Measurements from ENCODE around the gene PDCL2. TPM values are rescaled to one million over a fixed set of nuclear protein-coding genes. Genes with fewer than 3 reads are reported as not detected.
A peak's percentile ranks its signal among the peaks of the same experiment; 100 is the strongest.

Gene PDCL2
- total and polyA plus RNA-seq, 2 of the 13 experiments (the other 11 are each of a cell fraction or from before 2014, with no cell fraction given) = not detected

DNA sequence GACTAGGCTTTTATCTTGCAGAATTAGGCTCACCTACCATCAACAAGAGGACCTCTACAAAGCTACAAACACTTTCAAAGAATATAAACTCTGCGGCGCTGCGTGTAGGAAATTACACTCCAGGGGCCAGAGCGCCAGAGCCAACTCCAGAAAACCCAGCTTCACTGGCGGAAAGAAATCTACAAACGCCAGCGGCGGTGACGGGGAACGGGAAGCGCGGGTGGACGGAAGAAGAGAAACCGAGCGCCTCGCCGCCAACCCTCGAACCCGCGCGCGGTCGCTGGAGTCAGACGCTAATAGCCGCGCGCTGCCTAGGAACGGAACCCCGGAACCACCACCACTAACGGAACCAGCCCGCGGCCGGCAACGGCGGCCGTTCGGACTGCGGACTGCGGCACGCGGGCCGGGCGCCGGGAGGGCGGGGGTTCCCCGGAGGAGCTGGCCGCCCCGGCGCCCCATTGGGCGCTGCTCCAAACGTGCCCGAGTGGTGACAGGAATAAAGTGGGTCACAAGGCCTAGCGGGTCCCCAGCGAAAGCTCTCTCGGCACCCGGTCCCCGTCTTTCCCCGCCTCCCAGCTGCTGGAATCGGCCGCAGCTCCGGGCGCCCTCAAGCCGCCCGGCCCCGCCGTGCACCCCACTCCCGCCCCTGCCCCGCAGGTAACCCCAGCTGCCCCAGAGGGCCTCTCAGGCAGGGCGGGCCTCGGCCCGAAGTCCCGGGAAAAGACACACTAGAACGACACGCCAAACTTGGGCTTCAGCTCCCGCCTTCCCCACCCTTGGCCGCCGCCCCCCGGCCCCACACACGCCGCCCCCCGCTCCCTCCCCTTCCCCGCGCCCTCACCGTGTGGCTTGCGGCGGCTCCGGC, 46.2 kb downstream of the PDCL2 start (continued):
- TF ChIP-seq ZNF354B (CRISPR knock-in tag; IDR thresholded peaks at IDR 0.05) (no peak), ZNF235 (CRISPR knock-in tag; IDR thresholded peaks at IDR 0.05; ENCODE audit: borderline replicate concordance) (peak; percentile 96), HMGA1 (CRISPR knock-in tag; conservative IDR thresholded peaks at IDR 0.05) (no peak), POLR2AphosphoS5 (IDR thresholded peaks at IDR 0.05; ENCODE audit: low read depth, low read length) (peak; percentile 53; the same call in 1 of the 2 replicates), KAT8 (CRISPR knock-in tag; IDR thresholded peaks at IDR 0.05) (peak; percentile 42; the same call in 1 of the 2 replicates), NFYC (CRISPR knock-in tag; IDR thresholded peaks at IDR 0.05) (no peak), ISL2 (CRISPR knock-in tag; IDR thresholded peaks at IDR 0.05) (no peak; the same call in 1 of the 2 replicates), ZSCAN25 (CRISPR knock-in tag; IDR thresholded peaks at IDR 0.05) (peak; percentile 43), RNF2 (conservative IDR thresholded peaks at IDR 0.05; ENCODE audit: low read depth) (peak; percentile 50; the same call in 1 of the 2 replicates), ZNF7 (CRISPR knock-in tag; IDR thresholded peaks at IDR 0.05) (no peak), ZSCAN21 (CRISPR knock-in tag; IDR thresholded peaks at IDR 0.05; ENCODE audit: borderline replicate concordance) (0 out of 2 replicates have a peak, but pooled peaks have one; percentile 14), KMT2A (CRISPR knock-in tag; IDR thresholded peaks at IDR 0.05) (peak; percentile 87), SMAD3 (CRISPR knock-in tag; IDR thresholded peaks at IDR 0.05) (no peak), ZNF83 (CRISPR knock-in tag; IDR thresholded peaks at IDR 0.05; ENCODE audit: borderline replicate concordance) (0 out of 2 replicates have a peak, but pooled peaks have one; percentile 45), ZNF816 (CRISPR knock-in tag; IDR thresholded peaks at IDR 0.05; ENCODE audit: borderline replicate concordance) (no peak), MED13 (CRISPR knock-in tag; IDR thresholded peaks at IDR 0.05) (0 out of 2 replicates have a peak, but pooled peaks have one; percentile 43)
- TF ChIP-seq, protein P1, sequence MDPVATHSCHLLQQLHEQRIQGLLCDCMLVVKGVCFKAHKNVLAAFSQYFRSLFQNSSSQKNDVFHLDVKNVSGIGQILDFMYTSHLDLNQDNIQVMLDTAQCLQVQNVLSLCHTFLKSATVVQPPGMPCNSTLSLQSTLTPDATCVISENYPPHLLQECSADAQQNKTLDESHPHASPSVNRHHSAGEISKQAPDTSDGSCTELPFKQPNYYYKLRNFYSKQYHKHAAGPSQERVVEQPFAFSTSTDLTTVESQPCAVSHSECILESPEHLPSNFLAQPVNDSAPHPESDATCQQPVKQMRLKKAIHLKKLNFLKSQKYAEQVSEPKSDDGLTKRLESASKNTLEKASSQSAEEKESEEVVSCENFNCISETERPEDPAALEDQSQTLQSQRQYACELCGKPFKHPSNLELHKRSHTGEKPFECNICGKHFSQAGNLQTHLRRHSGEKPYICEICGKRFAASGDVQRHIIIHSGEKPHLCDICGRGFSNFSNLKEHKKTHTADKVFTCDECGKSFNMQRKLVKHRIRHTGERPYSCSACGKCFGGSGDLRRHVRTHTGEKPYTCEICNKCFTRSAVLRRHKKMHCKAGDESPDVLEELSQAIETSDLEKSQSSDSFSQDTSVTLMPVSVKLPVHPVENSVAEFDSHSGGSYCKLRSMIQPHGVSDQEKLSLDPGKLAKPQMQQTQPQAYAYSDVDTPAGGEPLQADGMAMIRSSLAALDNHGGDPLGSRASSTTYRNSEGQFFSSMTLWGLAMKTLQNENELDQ (CRISPR knock-in tag; IDR thresholded peaks at IDR 0.05; ENCODE audit: borderline replicate concordance) = no peak
- TF ChIP-seq, protein P2, sequence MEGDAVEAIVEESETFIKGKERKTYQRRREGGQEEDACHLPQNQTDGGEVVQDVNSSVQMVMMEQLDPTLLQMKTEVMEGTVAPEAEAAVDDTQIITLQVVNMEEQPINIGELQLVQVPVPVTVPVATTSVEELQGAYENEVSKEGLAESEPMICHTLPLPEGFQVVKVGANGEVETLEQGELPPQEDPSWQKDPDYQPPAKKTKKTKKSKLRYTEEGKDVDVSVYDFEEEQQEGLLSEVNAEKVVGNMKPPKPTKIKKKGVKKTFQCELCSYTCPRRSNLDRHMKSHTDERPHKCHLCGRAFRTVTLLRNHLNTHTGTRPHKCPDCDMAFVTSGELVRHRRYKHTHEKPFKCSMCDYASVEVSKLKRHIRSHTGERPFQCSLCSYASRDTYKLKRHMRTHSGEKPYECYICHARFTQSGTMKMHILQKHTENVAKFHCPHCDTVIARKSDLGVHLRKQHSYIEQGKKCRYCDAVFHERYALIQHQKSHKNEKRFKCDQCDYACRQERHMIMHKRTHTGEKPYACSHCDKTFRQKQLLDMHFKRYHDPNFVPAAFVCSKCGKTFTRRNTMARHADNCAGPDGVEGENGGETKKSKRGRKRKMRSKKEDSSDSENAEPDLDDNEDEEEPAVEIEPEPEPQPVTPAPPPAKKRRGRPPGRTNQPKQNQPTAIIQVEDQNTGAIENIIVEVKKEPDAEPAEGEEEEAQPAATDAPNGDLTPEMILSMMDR (CRISPR knock-in tag; IDR thresholded peaks at IDR 0.05) = peak; percentile 26; the same call in 1 of the 2 replicates
- TF ChIP-seq, protein P3, sequence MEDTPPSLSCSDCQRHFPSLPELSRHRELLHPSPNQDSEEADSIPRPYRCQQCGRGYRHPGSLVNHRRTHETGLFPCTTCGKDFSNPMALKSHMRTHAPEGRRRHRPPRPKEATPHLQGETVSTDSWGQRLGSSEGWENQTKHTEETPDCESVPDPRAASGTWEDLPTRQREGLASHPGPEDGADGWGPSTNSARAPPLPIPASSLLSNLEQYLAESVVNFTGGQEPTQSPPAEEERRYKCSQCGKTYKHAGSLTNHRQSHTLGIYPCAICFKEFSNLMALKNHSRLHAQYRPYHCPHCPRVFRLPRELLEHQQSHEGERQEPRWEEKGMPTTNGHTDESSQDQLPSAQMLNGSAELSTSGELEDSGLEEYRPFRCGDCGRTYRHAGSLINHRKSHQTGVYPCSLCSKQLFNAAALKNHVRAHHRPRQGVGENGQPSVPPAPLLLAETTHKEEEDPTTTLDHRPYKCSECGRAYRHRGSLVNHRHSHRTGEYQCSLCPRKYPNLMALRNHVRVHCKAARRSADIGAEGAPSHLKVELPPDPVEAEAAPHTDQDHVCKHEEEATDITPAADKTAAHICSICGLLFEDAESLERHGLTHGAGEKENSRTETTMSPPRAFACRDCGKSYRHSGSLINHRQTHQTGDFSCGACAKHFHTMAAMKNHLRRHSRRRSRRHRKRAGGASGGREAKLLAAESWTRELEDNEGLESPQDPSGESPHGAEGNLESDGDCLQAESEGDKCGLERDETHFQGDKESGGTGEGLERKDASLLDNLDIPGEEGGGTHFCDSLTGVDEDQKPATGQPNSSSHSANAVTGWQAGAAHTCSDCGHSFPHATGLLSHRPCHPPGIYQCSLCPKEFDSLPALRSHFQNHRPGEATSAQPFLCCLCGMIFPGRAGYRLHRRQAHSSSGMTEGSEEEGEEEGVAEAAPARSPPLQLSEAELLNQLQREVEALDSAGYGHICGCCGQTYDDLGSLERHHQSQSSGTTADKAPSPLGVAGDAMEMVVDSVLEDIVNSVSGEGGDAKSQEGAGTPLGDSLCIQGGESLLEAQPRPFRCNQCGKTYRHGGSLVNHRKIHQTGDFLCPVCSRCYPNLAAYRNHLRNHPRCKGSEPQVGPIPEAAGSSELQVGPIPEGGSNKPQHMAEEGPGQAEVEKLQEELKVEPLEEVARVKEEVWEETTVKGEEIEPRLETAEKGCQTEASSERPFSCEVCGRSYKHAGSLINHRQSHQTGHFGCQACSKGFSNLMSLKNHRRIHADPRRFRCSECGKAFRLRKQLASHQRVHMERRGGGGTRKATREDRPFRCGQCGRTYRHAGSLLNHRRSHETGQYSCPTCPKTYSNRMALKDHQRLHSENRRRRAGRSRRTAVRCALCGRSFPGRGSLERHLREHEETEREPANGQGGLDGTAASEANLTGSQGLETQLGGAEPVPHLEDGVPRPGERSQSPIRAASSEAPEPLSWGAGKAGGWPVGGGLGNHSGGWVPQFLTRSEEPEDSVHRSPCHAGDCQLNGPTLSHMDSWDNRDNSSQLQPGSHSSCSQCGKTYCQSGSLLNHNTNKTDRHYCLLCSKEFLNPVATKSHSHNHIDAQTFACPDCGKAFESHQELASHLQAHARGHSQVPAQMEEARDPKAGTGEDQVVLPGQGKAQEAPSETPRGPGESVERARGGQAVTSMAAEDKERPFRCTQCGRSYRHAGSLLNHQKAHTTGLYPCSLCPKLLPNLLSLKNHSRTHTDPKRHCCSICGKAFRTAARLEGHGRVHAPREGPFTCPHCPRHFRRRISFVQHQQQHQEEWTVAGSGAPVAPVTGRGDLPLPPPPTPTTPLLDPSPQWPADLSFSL (CRISPR knock-in tag; IDR thresholded peaks at IDR 0.05) = no peak
